Measurements from ENCODE around the gene FBXL16.
A peak's percentile ranks its signal among the peaks of the same experiment; 100 is the strongest.

FBXL16 gene

GRCh38 chr16:658679-659571 is 46.7 kb downstream of the FBXL16 start:
- DNase-seq, result no peak

DNA sequence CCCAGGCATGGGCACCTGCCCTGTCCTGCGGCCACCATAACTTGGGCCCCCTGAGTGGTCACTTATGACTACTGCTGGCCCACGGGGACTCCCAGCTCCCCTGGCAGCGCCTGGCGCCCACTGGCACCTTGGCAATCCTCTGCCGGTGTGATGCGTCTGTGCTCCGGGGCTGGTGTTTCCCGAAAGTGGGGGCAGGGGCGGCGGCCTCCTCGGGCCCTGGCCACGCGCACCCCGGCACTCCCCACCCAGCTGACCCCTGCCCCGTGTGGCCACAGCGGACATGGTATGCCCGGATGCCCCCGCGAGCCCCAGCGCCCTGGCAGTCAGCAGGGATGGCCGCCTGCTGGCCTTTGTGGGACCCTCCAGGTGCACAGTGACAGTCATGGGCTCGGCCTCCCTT is 48.1 kb downstream of the FBXL16 start:
- no peak for DNase-seq

DNA sequence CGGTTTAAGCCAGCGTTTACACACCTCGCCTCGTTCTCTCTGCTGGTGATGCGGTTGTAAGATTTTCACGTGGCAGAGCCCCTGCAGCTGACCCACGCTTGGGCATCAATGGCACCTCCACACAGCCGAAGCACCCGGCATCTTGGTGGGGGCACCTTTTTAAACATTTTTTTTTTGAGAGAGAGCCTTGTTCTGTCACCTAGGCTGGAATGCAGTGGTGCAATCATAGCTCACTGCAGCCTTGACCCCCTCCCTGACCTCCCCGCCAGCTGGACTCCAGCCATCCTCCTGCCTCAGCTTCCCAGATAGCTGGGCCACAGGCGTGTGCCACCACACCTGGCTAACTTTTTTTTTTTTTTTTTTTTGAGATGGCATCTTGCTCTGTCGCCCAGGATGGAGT is 51.6 kb downstream of the FBXL16 start:
- no peak for DNase-seq

DNA sequence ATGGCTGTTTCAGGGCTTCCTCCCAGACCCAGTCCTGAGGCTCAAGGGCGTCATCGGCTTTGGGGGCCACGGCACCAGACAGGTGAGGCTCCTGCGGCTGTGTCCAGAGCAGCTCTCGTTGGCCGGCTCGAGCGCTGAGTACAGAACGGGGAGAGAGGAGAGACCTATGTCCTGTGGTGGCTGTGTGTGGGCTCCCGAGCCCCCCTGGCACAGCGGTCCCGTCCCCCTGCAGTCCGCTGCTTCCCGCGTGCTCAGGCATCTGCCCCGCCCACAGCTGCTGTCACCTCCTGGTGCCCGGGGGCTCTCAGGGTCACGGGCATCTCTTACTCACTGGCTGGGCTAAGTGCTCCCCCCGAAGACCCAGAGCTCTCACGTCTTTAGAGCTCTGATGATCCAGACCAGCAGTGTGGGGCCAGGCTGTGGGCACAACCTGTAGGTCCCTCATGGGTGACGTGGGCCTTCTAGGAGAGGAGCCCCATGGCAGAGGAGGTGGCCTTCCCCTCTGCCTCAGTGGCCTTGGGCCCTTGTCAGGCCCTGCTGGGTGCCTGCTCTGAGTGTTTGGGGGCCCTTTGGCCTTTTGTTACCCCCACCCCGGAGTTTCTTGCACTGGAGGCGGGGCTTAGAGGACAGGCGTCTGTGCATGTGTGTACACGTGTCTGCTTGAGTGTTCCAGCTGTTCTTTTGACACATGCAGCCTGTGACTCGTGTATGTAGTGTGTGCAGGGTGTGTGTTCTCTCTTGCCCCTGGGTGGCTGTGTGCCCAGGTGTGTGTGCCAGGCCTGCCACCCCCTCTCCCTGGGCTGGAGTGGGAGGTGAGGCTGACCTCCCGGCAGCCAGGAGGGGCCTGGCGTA is 52.9 kb downstream of the FBXL16 start:
- DNase-seq, result no peak

GRCh38 chr16:651844-652243 is 53.8 kb downstream of the FBXL16 start:
- DNase-seq, result no peak

- DNase-seq, result no peak
Observed at GRCh38 chr16:649631-650030, 56.0 kb downstream of the FBXL16 start.

DNA sequence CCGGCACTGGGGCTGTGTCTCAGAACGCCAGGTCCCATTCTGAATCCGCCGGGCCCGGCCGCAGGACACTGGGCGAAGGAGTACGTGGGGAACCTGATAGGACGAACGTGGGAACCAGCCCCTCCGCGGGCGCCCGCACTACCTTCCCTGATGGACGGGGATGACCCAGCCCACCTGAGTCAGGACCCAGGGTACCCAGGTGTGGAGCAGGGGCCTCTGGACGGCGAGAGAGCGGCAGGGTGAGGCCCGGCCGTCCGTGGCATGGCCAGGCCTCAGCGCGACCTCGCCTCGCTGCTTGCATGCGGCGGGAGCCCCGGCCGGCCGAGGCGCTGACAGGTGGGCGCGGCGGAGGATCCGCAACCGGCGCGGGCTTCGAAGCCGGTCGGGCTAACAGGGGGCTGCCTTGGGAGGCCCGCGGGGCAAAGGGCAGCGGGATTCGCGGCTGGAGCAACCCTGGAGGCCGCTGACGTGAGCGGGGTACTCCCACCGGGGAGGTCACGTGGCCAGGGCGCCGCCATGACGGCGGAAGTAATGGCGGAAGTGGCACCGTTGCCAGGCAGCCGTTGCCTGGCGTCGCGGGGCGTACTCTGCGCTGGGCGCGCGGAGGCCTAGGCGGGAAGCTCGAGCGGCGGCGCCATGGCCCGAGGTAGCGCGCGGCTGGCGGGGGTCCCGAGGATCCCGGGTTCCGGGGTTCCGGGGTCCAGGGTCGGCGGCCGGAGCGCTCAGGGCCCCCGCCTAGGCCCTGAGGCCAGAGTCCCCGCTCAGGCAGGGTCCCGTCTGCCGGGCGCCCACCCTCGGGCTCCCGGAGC is 56.6 kb downstream of the FBXL16 start, which contains the start of gene WDR90:
TSS of gene WDR90 (plus strand) at position 585 of the 809 bp plus-strand sequence. CDS start at position 637, 52 bp downstream.
- DNase-seq, result peak; percentile 56

- no peak for DNase-seq
Observed at GRCh38 chr16:648071-648780, 57.4 kb downstream of the FBXL16 start.

- DNase-seq, result no peak
Observed at GRCh38 chr16:647173-647902, 58.3 kb downstream of the FBXL16 start.

- DNase-seq, result no peak
Observed at GRCh38 chr16:646679-647172, 58.9 kb downstream of the FBXL16 start.

DNA sequence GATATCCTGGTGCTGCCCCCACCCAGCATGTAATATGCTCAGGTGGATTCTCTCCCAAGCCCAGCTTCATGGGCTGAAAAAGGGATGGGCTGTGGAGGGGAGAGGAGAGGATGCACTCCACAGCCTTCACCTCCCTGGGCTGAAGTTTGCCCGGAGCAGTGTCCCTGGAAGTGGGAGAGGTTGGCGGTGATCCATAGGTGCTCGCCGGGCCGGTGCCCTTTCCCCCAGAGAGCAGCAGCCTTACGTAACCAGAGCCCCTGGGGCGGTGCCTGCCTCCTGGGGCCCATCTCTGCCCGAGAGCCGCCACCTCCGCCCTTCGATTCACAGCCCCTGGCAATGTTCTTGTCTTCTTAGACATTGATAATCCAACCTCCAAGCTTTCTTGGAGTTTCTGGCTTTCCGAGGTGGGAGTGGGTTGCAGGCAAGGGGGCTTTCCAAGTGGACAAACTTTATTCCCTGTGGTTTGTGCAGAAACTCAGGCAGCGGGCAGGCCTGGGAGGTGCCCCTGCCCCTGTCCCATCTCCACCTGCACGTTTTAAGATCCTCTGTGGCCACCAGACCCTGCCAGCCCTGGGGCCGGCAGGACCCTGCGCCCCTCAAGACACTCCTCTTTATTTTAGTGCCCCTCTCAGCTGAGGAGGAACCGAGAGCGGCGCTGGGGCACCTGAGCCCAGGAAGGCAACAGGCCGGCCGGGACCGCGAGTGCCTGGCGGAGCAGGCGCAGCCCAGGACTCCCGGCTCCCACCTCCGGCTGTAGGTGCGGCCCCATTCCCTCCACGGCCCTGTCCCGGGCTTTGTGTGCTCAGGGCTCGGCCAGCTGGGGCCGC is 59.5 kb downstream of the FBXL16 start:
- DNase-seq, result no peak

- no peak for DNase-seq
Observed at GRCh38 chr16:644556-644955, 61.0 kb downstream of the FBXL16 start.

DNA sequence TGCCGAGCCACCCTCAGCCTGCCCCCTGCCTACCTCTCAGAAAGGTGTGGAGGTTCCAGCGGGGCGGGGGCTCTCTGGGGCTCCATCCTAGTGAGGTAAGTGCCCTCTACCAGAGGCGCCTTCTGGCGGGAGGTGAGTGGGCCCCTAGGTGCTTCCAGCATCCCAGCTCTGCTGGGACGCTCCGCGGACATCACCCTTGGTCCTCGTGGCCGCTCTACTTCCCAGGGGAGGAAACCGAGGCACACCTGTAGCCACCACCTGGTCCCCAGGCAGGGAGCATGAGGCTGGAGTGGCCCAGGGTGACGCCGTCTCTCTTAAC is 62.6 kb downstream of the FBXL16 start:
- DNase-seq, result no peak
